Gastroesophageal sphincter (tissue), 4 donors: ENCODE measurements around the gene TFPI2. TPM values are rescaled to one million over a fixed set of nuclear protein-coding genes. Genes with fewer than 3 reads are reported as not detected.

Experiments
- ATAC-seq: fragments of 150-250 bp; one replicate; pipeline ENCODE4 v1.9.1; 2016; ENCODE audit warnings: mild to moderate bottlenecking, moderate library complexity
- H3K27ac ChIP-seq, 4 donors: fragments of 200-600 bp; sonication (generic) in 3 of 4; 1 replicate in 3 of 4; 2 replicates in 1 of 4; pipeline ENCODE4 v1.5.1; 2016 to 2019
- H3K27me3 ChIP-seq: fragments of 200-600 bp; sonication (generic); one replicate; pipeline ENCODE4 v1.5.1; 2019
- H3K36me3 ChIP-seq, 2 donors: fragments of 200-600 bp; sonication (generic); one replicate each; pipeline ENCODE4 v1.5.1; 2019; ENCODE audit warnings: control low read depth in 1 of 2
- H3K4me1 ChIP-seq, 3 donors: fragments of 200-600 bp; sonication (generic); 1 replicate in 2 of 3; 2 replicates in 1 of 3; pipeline ENCODE4 v1.5.1; 2016 to 2019; ENCODE audit warnings: control low read depth in 2 of 3
- H3K4me3 ChIP-seq, 2 donors: fragments of 200-600 bp; sonication (generic); one replicate each; pipeline ENCODE4 v1.5.1; 2019; ENCODE audit warnings: mild to moderate bottlenecking in 1 of 2, moderate library complexity in 1 of 2
- H3K9me3 ChIP-seq, 3 donors: fragments of 200-600 bp; sonication (generic); one replicate each; pipeline ENCODE4 v1.5.1; 2017 to 2019; ENCODE audit warnings: control low read depth in 2 of 3
- EP300 ChIP-seq: sonication (generic); formaldehyde crosslinking; IDR thresholded peaks from one replicate; pipeline ENCODE4 v1.6.1; 2017; ENCODE audit warnings: antibody characterized with exemption, mild to moderate bottlenecking
- POLR2A ChIP-seq, 2 donors: fragments of 450-650 bp; IDR thresholded peaks; one replicate each; pipeline ENCODE4 v1.6.1; 2017; ENCODE audit warnings: antibody characterized with exemption in 2 of 2, mild to moderate bottlenecking in 2 of 2, moderate library complexity in 1 of 2
- POLR2AphosphoS5 ChIP-seq: sonication (generic); formaldehyde crosslinking; IDR thresholded peaks from one replicate; pipeline ENCODE4 v1.6.1; 2017; ENCODE audit warnings: antibody characterized with exemption
- WGBS, 2 donors: methylation state at CpG; one replicate each; pipeline ENCODE4 v1.1.5; 2018; ENCODE audit warnings: low coverage in 1 of 2; 5-methylcytosine and 5-hydroxymethylcytosine counted together
- total RNA-seq, 4 donors: library from RNA; depleted of rRNA; stranded (reverse); fragments of >200 nt; gene quantifications; one replicate each; pipeline ENCODE4 v1.1.0, GENCODE V29; 2016
- TF ChIP-seq, protein P1 (sequence below), 4 experiments: fragments of 200-600 bp in 2 of 4; fragments of 450-650 bp in 2 of 4; sonication (generic) in 1 of 4; IDR thresholded peaks; one replicate each; pipeline ENCODE4 v1.5.1; 2017 to 2019; ENCODE audit warnings: antibody characterized with exemption in 4 of 4, mild to moderate bottlenecking in 2 of 4, moderate library complexity in 2 of 4

Gene TFPI2, protein sequence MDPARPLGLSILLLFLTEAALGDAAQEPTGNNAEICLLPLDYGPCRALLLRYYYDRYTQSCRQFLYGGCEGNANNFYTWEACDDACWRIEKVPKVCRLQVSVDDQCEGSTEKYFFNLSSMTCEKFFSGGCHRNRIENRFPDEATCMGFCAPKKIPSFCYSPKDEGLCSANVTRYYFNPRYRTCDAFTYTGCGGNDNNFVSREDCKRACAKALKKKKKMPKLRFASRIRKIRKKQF
- total RNA-seq: 10 to 100 TPM in 1 of 4 donors, 1 to 10 TPM in 2, under 1 TPM in 1; 0.85 to 40.1 (median 5.6) TPM

DNA sequence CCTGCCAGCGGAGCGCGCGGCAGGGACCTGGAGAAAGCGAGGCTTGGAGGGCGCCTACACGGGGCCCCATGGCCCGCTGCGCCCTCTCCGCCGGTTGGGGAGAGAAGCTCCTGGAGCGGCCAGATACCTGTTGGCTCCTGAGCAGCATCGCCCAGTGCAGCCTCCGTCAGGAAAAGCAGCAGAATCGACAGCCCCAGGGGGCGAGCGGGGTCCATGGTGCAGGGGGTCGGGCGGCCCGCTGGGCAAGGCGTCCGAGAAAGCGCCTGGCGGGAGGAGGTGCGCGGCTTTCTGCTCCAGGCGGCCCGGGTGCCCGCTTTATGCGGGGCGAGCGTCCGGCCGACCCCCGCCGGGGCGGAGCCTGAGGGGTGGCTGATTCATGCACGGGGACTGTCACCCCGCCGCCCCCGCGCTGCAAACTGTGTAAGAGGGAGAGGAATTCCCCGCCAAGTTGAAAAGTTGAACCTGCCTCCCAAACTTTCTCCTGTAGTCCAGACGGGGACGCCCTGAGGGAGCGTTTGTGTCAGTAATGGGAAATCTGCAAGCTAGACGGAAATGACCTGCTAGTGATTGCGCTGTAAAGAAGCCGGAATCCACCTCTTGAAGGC lies at the start of gene TFPI2:
Gene TFPI2 (minus strand): TSS at position 290 of the 605 bp plus-strand sequence. CDS start 75 bp downstream, at position 215.
- WGBS, 2 donors: 0 to 3% methylated on average over 5 of the region's 49 CpGs
- peak within 1 kb of the TSS in 1 of 4 donors; percentile 37 for H3K27ac ChIP-seq

DNA sequence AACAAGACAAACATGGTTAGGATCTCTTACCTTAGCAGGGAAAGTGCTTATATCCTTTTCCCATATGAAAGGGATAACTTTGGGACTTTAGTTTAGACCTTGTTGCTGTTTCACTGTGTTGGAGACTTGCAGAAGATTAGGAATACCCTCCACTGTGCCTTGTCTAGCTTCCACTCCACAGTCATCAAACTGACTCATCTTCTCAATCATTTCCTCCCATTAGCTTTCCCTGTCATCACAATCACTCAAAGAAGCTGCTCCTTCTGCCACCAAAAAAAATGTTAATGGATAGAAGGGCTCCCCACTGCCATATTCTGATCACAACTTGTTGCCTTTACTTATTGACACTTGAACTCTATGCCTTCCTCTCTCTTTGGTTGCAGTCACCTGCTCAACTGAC lies 47.7 kb upstream of the TFPI2 start:
- Histone ChIP-seq H3K4me3 (no peak overlapping the region), H3K27me3 (no peaks in the 10 kb centered on the region), H3K36me3 (no peaks in the 10 kb centered on the region), H3K9me3 (no peaks in the 10 kb centered on the region), H3K27ac (no peak overlapping the region), H3K4me1 (no peaks in the 10 kb centered on the region)
- TF ChIP-seq, protein P1, sequence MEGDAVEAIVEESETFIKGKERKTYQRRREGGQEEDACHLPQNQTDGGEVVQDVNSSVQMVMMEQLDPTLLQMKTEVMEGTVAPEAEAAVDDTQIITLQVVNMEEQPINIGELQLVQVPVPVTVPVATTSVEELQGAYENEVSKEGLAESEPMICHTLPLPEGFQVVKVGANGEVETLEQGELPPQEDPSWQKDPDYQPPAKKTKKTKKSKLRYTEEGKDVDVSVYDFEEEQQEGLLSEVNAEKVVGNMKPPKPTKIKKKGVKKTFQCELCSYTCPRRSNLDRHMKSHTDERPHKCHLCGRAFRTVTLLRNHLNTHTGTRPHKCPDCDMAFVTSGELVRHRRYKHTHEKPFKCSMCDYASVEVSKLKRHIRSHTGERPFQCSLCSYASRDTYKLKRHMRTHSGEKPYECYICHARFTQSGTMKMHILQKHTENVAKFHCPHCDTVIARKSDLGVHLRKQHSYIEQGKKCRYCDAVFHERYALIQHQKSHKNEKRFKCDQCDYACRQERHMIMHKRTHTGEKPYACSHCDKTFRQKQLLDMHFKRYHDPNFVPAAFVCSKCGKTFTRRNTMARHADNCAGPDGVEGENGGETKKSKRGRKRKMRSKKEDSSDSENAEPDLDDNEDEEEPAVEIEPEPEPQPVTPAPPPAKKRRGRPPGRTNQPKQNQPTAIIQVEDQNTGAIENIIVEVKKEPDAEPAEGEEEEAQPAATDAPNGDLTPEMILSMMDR (IDR thresholded peaks at IDR 0.05): no peak
- TF ChIP-seq EP300 (no peak), POLR2A (IDR thresholded peaks at IDR 0.05) (no peak), POLR2AphosphoS5 (no peak)
- ATAC-seq: no peak

More for the DNA sequence above, at the start of gene TFPI2:
- no peaks in the 10 kb centered on the region for H3K9me3 ChIP-seq
- peak; percentile 48 for ATAC-seq
- peaks cover 0 to 19% (median 5%) of the 10 kb centered on the region in 3 donors for H3K4me1 ChIP-seq
- no peaks in the 10 kb centered on the region for H3K36me3 ChIP-seq
- TF ChIP-seq, protein P1 (IDR thresholded peaks at IDR 0.05): no peak
- TF ChIP-seq POLR2A (IDR thresholded peaks at IDR 0.05): no peak
- peak; percentile 55 for TF ChIP-seq POLR2AphosphoS5
- no peak for TF ChIP-seq EP300
- peaks cover 27% of the 10 kb centered on the region for H3K27me3 ChIP-seq
- H3K4me3 ChIP-seq: peak within 1 kb of the TSS; percentile 32 to 56

DNA sequence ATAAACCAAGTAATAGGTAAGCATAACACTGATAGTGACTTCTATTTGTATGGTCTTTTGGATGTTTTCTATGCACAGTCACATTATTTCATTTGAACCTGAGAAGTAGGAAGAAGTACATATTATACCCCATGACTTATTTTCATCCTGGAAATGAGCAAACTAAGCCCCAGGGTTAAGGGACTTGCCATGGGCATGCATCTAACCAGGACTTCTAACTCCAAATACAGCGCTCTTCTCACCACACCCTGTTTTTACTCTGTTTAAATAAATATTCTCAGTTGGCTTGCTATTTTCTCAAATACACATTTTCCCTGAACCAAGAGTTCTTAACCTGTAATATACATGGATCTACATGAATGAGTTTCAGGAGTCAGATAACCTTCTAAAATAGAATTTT lies 47.3 kb upstream of the TFPI2 start:
- Histone ChIP-seq H3K36me3 (no peaks in the 10 kb centered on the region), H3K27ac (no peak overlapping the region), H3K9me3 (no peaks in the 10 kb centered on the region), H3K4me3 (no peak overlapping the region), H3K4me1 (no peaks in the 10 kb centered on the region), H3K27me3 (no peaks in the 10 kb centered on the region)
- TF ChIP-seq EP300: no peak
- TF ChIP-seq, protein P1 (IDR thresholded peaks at IDR 0.05): no peak
- no peak for TF ChIP-seq POLR2AphosphoS5
- no peak for TF ChIP-seq POLR2A (IDR thresholded peaks at IDR 0.05)
- WGBS, 2 donors: 92% methylated on average over 1 of the region's 1 CpG; no CpG with 5 or more reads in 1 of the 2 donors
- no peak for ATAC-seq

DNA sequence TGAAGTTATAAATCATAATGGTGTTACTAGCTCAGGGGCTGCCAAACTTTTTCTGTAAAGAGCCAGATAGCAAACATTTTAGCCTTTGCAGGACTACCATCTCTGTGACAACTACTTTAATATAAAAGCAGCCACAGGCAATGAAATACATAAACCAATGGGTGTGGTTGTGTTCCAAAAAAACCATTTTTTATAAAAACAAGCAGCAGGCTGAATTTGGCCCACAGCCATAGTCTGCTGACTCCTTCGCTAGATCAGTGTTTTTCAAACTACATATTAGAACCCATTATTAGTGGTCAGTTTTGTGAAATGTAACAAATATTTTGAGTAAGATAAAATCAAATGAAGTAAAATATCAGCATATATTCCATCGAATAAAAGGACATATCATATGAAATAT lies 44.5 kb upstream of the TFPI2 start:
- no peak for TF ChIP-seq POLR2A (IDR thresholded peaks at IDR 0.05)
- TF ChIP-seq, protein P1 (IDR thresholded peaks at IDR 0.05): no peak
- TF ChIP-seq POLR2AphosphoS5: no peak
- TF ChIP-seq EP300: no peak
- 58 to 71% methylated on average over 2 of the region's 2 CpGs for WGBS, 2 donors
- Histone ChIP-seq H3K4me3 (no peak overlapping the region), H3K9me3 (no peaks in the 10 kb centered on the region), H3K36me3 (no peaks in the 10 kb centered on the region), H3K27me3 (no peaks in the 10 kb centered on the region), H3K4me1 (no peaks in the 10 kb centered on the region), H3K27ac (no peak overlapping the region)
- no peak for ATAC-seq

DNA sequence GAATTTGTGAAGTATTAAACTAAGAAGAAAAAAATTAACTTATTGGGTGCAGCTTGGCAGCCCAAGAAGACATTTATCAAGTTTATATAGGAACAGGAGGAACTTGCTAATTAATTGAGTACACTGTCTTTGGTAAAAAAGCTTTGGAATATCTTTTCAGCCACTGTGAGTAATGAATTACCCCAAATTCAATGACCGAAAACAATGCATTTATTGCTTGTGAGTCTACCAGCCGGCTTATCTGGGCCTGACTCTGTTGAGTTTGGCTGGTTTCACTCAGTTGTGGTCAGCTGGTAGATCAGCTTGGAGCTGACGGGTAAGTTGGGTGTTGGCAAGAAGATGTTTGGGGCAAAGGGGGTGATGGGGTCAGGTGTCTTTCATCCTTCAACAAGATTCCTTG lies 42.6 kb upstream of the TFPI2 start:
- H3K27ac ChIP-seq: no peak overlapping the region
- no peaks in the 10 kb centered on the region for H3K36me3 ChIP-seq
- H3K27me3 ChIP-seq: no peaks in the 10 kb centered on the region
- H3K9me3 ChIP-seq: no peaks in the 10 kb centered on the region
- H3K4me1 ChIP-seq: no peaks in the 10 kb centered on the region
- ATAC-seq: no peak
- H3K4me3 ChIP-seq: no peak overlapping the region
- TF ChIP-seq EP300 (no peak), POLR2A (IDR thresholded peaks at IDR 0.05) (no peak), POLR2AphosphoS5 (no peak)
- TF ChIP-seq, protein P1 (IDR thresholded peaks at IDR 0.05): no peak
- WGBS, 2 donors: 87 to 100% methylated on average over 1 to 2 of the region's 3 CpGs
